ENCODE measurements around the gene SYNE1. TPM values are rescaled to one million over a fixed set of nuclear protein-coding genes. Genes with fewer than 3 reads are reported as not detected.

SYNE1 gene
- total RNA-seq, 3 donors from 2014 or later (not counting 1 experiment from before 2014, with no cell fraction given): 489 to 570 (median 498) TPM

DNA sequence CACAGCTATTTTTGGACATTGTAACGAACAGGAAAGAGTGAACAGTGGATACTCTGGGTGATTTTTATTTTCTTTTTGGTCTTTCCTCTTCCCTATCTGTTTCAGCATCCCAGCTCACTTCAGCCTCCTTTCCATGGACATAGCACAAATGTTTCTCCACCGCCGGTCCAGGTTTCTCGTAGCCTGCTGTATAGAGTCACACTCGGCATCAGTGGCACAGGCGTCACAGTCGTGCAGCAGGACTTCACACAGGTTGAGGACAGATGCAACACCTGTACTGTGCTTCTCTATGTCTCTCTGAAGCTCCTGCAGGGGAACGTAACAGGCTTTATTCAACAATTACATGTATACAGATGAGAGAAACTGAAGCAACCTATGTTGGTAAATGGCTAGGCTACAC, 481.4 kb downstream of the SYNE1 start:
- no peaks in the 10 kb centered on the region for H3K27me3 Mint-ChIP-seq (ENCODE audit: low read depth in 2 of 2)
- DNase-seq (no peak), ATAC-seq (no peak)
- over 99% methylated on average over 7 of the region's 8 CpGs for WGBS (ENCODE audit: insufficient coverage)
- TF ChIP-seq, protein P1, sequence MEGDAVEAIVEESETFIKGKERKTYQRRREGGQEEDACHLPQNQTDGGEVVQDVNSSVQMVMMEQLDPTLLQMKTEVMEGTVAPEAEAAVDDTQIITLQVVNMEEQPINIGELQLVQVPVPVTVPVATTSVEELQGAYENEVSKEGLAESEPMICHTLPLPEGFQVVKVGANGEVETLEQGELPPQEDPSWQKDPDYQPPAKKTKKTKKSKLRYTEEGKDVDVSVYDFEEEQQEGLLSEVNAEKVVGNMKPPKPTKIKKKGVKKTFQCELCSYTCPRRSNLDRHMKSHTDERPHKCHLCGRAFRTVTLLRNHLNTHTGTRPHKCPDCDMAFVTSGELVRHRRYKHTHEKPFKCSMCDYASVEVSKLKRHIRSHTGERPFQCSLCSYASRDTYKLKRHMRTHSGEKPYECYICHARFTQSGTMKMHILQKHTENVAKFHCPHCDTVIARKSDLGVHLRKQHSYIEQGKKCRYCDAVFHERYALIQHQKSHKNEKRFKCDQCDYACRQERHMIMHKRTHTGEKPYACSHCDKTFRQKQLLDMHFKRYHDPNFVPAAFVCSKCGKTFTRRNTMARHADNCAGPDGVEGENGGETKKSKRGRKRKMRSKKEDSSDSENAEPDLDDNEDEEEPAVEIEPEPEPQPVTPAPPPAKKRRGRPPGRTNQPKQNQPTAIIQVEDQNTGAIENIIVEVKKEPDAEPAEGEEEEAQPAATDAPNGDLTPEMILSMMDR (IDR thresholded peaks at IDR 0.05): no peak
- Histone ChIP-seq H3K27me3 (ENCODE audit: control insufficient read depth, insufficient read depth, low read length) (no peaks in the 10 kb centered on the region), H3K36me3 (ENCODE audit: control insufficient read depth, insufficient read depth, low read length) (peaks cover 62% of the 10 kb centered on the region), H3K4me3 (ENCODE audit: low read length) (no peak overlapping the region), H3K4me1 (ENCODE audit: control insufficient read depth, insufficient read depth, low read length) (no peaks in the 10 kb centered on the region), H3K9me3 (ENCODE audit: control insufficient read depth, insufficient read depth, low read length) (no peaks in the 10 kb centered on the region), H3K27ac (ENCODE audit: low read length) (no peak overlapping the region)
- H3K36me3 Mint-ChIP-seq: no peaks in the 10 kb centered on the region
- peaks cover 0 to 8% of the 10 kb centered on the region in 2 donors for H3K4me1 Mint-ChIP-seq
- no peaks in the 10 kb centered on the region for H3K9me3 Mint-ChIP-seq
- no peak overlapping the region for H3K27ac Mint-ChIP-seq
- intact Hi-C loops (cut with micrococcal nuclease): no loop called here
- H3K4me3 Mint-ChIP-seq: no peak overlapping the region

DNA sequence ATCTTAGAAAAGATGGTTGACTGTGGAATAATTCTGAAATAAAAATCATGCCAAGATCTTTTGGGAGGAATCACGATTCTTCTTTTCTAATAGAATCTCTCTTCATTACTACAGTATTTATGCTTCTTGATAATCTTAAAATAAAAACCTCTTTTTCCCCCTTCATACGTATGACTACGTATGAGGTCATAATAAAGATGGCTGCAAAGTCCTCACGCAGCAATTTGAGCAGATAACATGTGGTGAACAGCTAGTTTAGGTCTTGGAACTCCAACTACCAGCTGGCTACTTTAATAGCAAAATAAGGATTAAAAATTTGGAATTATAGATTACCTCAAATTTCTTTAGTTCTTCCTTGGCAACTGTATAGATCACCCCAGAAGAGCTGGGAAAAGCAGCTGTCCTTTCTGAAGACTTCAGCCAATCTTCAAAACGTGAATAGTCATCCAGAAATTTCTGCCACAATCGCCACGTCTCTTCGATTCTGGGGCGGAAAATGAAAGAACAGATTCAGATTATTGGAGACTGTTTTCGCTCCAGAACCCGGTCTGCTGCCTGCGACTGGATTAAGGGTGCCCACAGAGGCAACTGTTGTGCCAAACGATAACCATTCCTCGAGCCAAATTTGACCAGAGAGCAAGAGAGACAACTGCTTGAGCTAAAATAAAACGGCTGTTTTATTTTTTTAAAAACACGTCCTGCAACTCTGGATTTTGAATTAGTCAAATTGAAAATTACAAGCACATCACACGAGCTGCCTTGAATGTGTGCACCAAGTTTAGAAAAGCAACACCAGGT, 482.4 kb downstream of the SYNE1 start:
- no peak overlapping the region for H3K27ac Mint-ChIP-seq
- DNase-seq (no peak), ATAC-seq (no peak)
- Histone ChIP-seq H3K4me3 (ENCODE audit: low read length) (no peak overlapping the region), H3K27me3 (ENCODE audit: control insufficient read depth, insufficient read depth, low read length) (no peaks in the 10 kb centered on the region), H3K4me1 (ENCODE audit: control insufficient read depth, insufficient read depth, low read length) (no peaks in the 10 kb centered on the region), H3K36me3 (ENCODE audit: control insufficient read depth, insufficient read depth, low read length) (peaks cover 68% of the 10 kb centered on the region), H3K27ac (ENCODE audit: low read length) (no peak overlapping the region), H3K9me3 (ENCODE audit: control insufficient read depth, insufficient read depth, low read length) (no peaks in the 10 kb centered on the region)
- TF ChIP-seq, protein P1 (IDR thresholded peaks at IDR 0.05): no peak
- H3K36me3 Mint-ChIP-seq: peaks cover 8% of the 10 kb centered on the region
- intact Hi-C loops (cut with micrococcal nuclease): no loop called here
- H3K4me1 Mint-ChIP-seq: peaks cover 0 to 5% of the 10 kb centered on the region in 2 donors
- no peaks in the 10 kb centered on the region for H3K27me3 Mint-ChIP-seq (ENCODE audit: low read depth in 2 of 2)
- WGBS (ENCODE audit: insufficient coverage): 96% methylated on average over 16 of the region's 17 CpGs
- no peak overlapping the region for H3K4me3 Mint-ChIP-seq
- no peaks in the 10 kb centered on the region for H3K9me3 Mint-ChIP-seq

DNA sequence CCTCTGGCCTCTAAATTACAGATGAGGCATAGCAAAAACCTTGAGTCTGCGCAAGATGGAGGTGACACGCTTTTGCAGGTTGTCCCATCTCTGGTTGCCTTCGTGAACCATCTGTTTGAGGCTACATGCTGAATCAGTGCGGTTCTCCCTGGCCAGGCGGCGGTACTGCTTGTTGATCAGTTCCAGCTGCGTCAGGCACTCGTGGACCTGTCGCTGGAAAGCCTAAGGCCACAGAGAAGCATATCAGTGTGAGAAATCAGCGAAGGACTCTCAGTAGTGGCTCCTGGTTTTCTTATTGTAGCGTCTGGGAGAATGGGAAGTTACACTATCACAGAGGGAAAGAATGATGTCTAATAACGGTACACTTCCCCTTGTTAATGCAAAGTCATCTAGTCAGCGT, 485.2 kb downstream of the SYNE1 start:
- DNase-seq (no peak), ATAC-seq (no peak)
- Histone ChIP-seq H3K36me3 (ENCODE audit: control insufficient read depth, insufficient read depth, low read length) (peaks cover 91% of the 10 kb centered on the region), H3K9me3 (ENCODE audit: control insufficient read depth, insufficient read depth, low read length) (no peaks in the 10 kb centered on the region), H3K27ac (ENCODE audit: low read length) (no peak overlapping the region), H3K4me3 (ENCODE audit: low read length) (no peak overlapping the region), H3K27me3 (ENCODE audit: control insufficient read depth, insufficient read depth, low read length) (no peaks in the 10 kb centered on the region), H3K4me1 (ENCODE audit: control insufficient read depth, insufficient read depth, low read length) (no peaks in the 10 kb centered on the region)
- peaks cover 27% of the 10 kb centered on the region for H3K36me3 Mint-ChIP-seq
- TF ChIP-seq, protein P1 (IDR thresholded peaks at IDR 0.05): no peak
- no peaks in the 10 kb centered on the region for H3K27me3 Mint-ChIP-seq (ENCODE audit: low read depth in 2 of 2)
- intact Hi-C loops (cut with micrococcal nuclease): no loop called here
- H3K4me3 Mint-ChIP-seq: no peak overlapping the region
- 63% methylated on average over 11 of the region's 13 CpGs for WGBS (ENCODE audit: insufficient coverage)
- peak overlapping the region; percentile 50 to 73 for H3K27ac Mint-ChIP-seq
- no peaks in the 10 kb centered on the region for H3K9me3 Mint-ChIP-seq
- peaks cover 0 to 10% of the 10 kb centered on the region in 2 donors for H3K4me1 Mint-ChIP-seq

All from natural killer cell (primary cell).